OCI-LY3 (cell line): ENCODE data around the gene NARS2.

Experiments used
- EZH2phosphoT487 ChIP-seq: fragments of 200-600 bp; shearing (Covaris generic); IDR thresholded peaks from 2 replicates; pipeline ENCODE4 v1.6.1; 2018; ENCODE audit warnings: antibody characterized with exemption, mixed run types, low read depth
- TF ChIP-seq, protein P1 (sequence below): fragments of 200-600, 300-600 bp; sonication (generic); IDR thresholded peaks from 2 replicates; pipeline ENCODE4 v1.5.1; 2014; ENCODE audit warnings: antibody characterized with exemption, low read length, low read depth

DNA sequence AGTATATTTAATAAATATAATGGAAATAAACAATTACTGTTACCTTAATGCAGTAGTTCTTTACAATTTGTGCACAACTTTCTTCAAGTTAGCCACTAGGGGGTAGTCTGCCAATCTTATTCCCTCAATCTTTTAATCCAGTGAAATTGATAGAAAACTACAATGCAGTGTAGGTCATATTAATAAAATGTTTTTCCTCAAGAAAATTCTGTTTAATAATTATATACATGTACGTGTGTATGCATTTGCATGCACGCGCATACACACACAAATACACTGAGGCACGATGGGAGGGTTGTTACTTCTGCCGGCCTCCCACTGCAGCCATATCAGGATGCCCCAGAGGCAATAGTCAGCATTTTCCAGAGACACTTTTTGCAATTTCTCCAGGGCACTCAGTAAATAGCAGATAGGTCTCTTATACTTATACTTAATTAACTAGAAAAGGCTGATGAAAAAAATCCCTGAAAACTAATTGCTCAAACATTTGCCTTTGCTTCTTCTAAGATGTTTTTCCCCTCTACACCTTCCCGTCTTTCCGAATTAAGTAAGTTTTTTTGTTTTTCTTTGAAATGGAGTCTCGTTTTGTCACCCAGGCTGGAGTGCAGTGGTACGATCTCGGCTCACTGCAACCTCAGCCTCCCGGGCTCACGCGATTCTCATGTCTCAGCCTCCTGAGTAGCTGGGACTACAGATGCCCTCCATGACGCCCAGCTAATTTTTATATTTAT is 160.2 kb downstream of the NARS2 start:
- TF ChIP-seq, protein P1, sequence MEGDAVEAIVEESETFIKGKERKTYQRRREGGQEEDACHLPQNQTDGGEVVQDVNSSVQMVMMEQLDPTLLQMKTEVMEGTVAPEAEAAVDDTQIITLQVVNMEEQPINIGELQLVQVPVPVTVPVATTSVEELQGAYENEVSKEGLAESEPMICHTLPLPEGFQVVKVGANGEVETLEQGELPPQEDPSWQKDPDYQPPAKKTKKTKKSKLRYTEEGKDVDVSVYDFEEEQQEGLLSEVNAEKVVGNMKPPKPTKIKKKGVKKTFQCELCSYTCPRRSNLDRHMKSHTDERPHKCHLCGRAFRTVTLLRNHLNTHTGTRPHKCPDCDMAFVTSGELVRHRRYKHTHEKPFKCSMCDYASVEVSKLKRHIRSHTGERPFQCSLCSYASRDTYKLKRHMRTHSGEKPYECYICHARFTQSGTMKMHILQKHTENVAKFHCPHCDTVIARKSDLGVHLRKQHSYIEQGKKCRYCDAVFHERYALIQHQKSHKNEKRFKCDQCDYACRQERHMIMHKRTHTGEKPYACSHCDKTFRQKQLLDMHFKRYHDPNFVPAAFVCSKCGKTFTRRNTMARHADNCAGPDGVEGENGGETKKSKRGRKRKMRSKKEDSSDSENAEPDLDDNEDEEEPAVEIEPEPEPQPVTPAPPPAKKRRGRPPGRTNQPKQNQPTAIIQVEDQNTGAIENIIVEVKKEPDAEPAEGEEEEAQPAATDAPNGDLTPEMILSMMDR, result peak; percentile 69
- TF ChIP-seq EZH2phosphoT487, result no peak
